Stomach (tissue), 9 donors: ENCODE data around the gene SLC37A1. TPM values are rescaled to one million over a fixed set of nuclear protein-coding genes. Genes with fewer than 3 reads are reported as not detected.

Experiments used
- DNase-seq, 2 donors: peaks; one replicate each; pipeline versions ENCODE4 v3.0.0 to v3.0.0-alpha.2; 2013 to 2019
- H3K27ac ChIP-seq, 5 donors: fragments of 200-600 bp in 4 of 5; sonication (generic) in 4 of 5; one replicate each; pipeline ENCODE4 v1.5.1; 2013 to 2019; ENCODE audit warnings: mild to moderate bottlenecking in 1 of 5, moderate library complexity in 1 of 5
- H3K27me3 ChIP-seq, 3 donors: fragments of 200-600 bp; sonication (generic); one replicate each; pipeline ENCODE4 v1.5.1; 2017 to 2019; ENCODE audit warnings: mixed run types in 1 of 3
- H3K36me3 ChIP-seq, 4 donors: fragments of 200-600 bp; sonication (generic); 1 replicate in 3 of 4; 2 replicates in 1 of 4; pipeline ENCODE4 v1.5.1; 2016 to 2019
- H3K4me1 ChIP-seq, 4 donors: fragments of 200-600 bp; sonication (generic); one replicate each; pipeline ENCODE4 v1.5.1; 2016 to 2019
- H3K4me3 ChIP-seq, 4 donors: fragments of 200-600 bp; sonication (generic) in 3 of 4; one replicate each; pipeline ENCODE4 v1.5.1; 2016 to 2019; ENCODE audit warnings: mild to moderate bottlenecking in 1 of 4
- H3K9me3 ChIP-seq, 4 donors: fragments of 200-600 bp; sonication (generic); one replicate each; pipeline ENCODE4 v1.5.1; 2016 to 2019
- EP300 ChIP-seq: sonication (generic); formaldehyde crosslinking; IDR thresholded peaks from one replicate; pipeline ENCODE4 v1.6.1; 2017; ENCODE audit warnings: antibody characterized with exemption
- POLR2A ChIP-seq, 4 donors: fragments of 450-650 bp; IDR thresholded peaks; one replicate each; pipeline ENCODE4 v1.6.1; 2016; ENCODE audit warnings: antibody characterized with exemption in 4 of 4, control low read depth in 2 of 4, mild to moderate bottlenecking in 1 of 4, moderate library complexity in 1 of 4
- POLR2AphosphoS5 ChIP-seq, 3 donors: sonication (generic); formaldehyde crosslinking; IDR thresholded peaks; one replicate each; pipeline ENCODE4 v1.6.1; 2016; ENCODE audit warnings: antibody characterized with exemption in 3 of 3
- WGBS, 5 donors: extraction: QIAGEN DNeasy Blood & Tissue Kit in 3 of 5; methylation state at CpG; one replicate each; pipeline versions ENCODE4 v1.1.5 to v1.1.7; 2013 to 2018; 5-methylcytosine and 5-hydroxymethylcytosine counted together
- intact Hi-C: fragments of 100-400 bp; cut with DNase I; formaldehyde crosslinking; loops from one replicate; pipeline ENCODE4 v1.15.1; 2023; ENCODE audit warnings: low total_unique reads
- polyA plus RNA-seq, 3 donors: library from polyadenylated mRNA; stranded (reverse); fragments of 200-250 nt; gene quantifications; one replicate each; pipeline ENCODE4 v1.2.3, GENCODE V29; 2013
- total RNA-seq, 5 donors: library from RNA; depleted of rRNA; stranded (reverse); fragments of >200 nt; gene quantifications; one replicate each; pipeline versions ENCODE4 v1.1.0 to v1.2.3, GENCODE V29; 2014 to 2016
- TF ChIP-seq, protein P1 (sequence below), 7 experiments: fragments of 450-650 bp in 4 of 7; fragments of 200-600 bp in 3 of 7; sonication (generic) in 3 of 7; IDR thresholded peaks; one replicate each; pipeline ENCODE4 v1.5.1; 2016 to 2019; ENCODE audit warnings: antibody characterized with exemption in 7 of 7, control low read depth in 2 of 7, mild to moderate bottlenecking in 1 of 7
- donor health status: healthy with polysubstance abuse.
- donor health status: Bipolar disorder and iron deficiency.
- donor health status: healthy.

The SLC37A1 gene
- total and polyA plus RNA-seq, 8 donors = 9.8 to 72.9 (median 18.1) TPM

GRCh38 chr21:42576639-42577038, 63.0 kb downstream of the SLC37A1 start:
- Histone ChIP-seq H3K27ac (no peak overlapping the region), H3K9me3 (peaks cover 0 to 9% (median 4%) of the 10 kb centered on the region in 4 donors), H3K4me3 (no peak overlapping the region), H3K36me3 (peaks cover 4 to 88% (median 76%) of the 10 kb centered on the region in 4 donors), H3K27me3 (no peaks in the 10 kb centered on the region), H3K4me1 (peaks cover 0 to 4% (median 0%) of the 10 kb centered on the region in 4 donors)
- TF ChIP-seq POLR2AphosphoS5 (IDR thresholded peaks at IDR 0.05) (no peak), EP300 (no peak), POLR2A (IDR thresholded peaks at IDR 0.05) (no peak)
- TF ChIP-seq, protein P1, sequence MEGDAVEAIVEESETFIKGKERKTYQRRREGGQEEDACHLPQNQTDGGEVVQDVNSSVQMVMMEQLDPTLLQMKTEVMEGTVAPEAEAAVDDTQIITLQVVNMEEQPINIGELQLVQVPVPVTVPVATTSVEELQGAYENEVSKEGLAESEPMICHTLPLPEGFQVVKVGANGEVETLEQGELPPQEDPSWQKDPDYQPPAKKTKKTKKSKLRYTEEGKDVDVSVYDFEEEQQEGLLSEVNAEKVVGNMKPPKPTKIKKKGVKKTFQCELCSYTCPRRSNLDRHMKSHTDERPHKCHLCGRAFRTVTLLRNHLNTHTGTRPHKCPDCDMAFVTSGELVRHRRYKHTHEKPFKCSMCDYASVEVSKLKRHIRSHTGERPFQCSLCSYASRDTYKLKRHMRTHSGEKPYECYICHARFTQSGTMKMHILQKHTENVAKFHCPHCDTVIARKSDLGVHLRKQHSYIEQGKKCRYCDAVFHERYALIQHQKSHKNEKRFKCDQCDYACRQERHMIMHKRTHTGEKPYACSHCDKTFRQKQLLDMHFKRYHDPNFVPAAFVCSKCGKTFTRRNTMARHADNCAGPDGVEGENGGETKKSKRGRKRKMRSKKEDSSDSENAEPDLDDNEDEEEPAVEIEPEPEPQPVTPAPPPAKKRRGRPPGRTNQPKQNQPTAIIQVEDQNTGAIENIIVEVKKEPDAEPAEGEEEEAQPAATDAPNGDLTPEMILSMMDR (IDR thresholded peaks at IDR 0.05) = no peak
- intact Hi-C loops = no loop called here
- WGBS, 5 donors = 94 to 97% (median 96%) methylated on average over 1 of the region's 1 CpG
- no peak for DNase-seq

GRCh38 chr21:42578034-42578433, 64.4 kb downstream of the SLC37A1 start:
- DNase-seq = no peak
- Histone ChIP-seq H3K4me1 (peaks cover 0 to 4% (median 0%) of the 10 kb centered on the region in 4 donors), H3K27me3 (no peaks in the 10 kb centered on the region), H3K9me3 (peaks cover 0 to 9% (median 4%) of the 10 kb centered on the region in 4 donors), H3K4me3 (no peak overlapping the region), H3K36me3 (peaks cover 4 to 74% (median 63%) of the 10 kb centered on the region in 4 donors), H3K27ac (no peak overlapping the region)
- TF ChIP-seq, protein P1 (IDR thresholded peaks at IDR 0.05) = no peak
- TF ChIP-seq POLR2AphosphoS5 (IDR thresholded peaks at IDR 0.05) = no peak
- TF ChIP-seq POLR2A (IDR thresholded peaks at IDR 0.05) = no peak
- no peak for TF ChIP-seq EP300
- WGBS, 5 donors = 88 to 94% (median 91%) methylated on average over 9 of the region's 9 CpGs
- intact Hi-C loops = no loop called here

DNA sequence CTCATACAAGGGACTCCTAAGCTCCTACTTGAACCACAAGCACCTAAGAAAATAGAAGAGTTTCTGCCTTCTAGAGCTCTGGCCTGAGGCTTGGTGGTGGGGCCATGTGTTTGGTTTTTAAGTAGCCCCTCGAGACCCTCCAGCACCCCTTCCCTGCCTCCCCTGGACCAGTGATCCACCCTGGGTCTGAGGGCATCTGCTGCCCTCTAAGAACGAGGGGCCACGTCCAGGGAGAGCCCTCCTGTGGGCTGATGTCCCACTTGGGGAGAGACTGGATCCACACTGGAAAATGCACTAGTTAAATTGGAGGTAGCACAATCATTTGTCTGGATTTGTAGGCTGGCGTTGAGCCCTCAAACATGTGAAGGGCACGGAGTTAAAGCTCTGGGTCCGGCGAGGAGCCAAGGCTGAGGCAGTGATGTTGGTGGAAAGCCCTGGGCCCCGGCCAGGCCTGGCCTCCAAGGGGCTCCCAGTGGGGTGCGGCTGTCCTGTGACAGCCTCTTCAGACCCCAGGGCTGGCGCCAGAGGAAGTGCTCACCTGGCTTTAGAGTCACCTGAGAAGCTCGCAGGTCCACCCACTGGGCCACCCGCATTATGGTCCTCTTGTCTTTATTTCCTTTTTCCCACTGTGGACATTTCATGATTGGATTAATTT, 65.2 kb downstream of the SLC37A1 start:
- no peak for DNase-seq
- Histone ChIP-seq H3K27ac (no peak overlapping the region), H3K4me3 (no peak overlapping the region), H3K27me3 (no peaks in the 10 kb centered on the region), H3K4me1 (peaks cover 0 to 4% (median 0%) of the 10 kb centered on the region in 4 donors), H3K36me3 (peaks cover 4 to 65% (median 55%) of the 10 kb centered on the region in 4 donors), H3K9me3 (peaks cover 0 to 9% (median 4%) of the 10 kb centered on the region in 4 donors)
- TF ChIP-seq POLR2AphosphoS5 (IDR thresholded peaks at IDR 0.05) (no peak), EP300 (no peak), POLR2A (IDR thresholded peaks at IDR 0.05) (no peak)
- TF ChIP-seq, protein P1 (IDR thresholded peaks at IDR 0.05) = no peak
- 78 to 83% (median 80%) methylated on average over 11 to 12 of the region's 12 CpGs for WGBS, 5 donors
- intact Hi-C loops = no loop called here

DNA sequence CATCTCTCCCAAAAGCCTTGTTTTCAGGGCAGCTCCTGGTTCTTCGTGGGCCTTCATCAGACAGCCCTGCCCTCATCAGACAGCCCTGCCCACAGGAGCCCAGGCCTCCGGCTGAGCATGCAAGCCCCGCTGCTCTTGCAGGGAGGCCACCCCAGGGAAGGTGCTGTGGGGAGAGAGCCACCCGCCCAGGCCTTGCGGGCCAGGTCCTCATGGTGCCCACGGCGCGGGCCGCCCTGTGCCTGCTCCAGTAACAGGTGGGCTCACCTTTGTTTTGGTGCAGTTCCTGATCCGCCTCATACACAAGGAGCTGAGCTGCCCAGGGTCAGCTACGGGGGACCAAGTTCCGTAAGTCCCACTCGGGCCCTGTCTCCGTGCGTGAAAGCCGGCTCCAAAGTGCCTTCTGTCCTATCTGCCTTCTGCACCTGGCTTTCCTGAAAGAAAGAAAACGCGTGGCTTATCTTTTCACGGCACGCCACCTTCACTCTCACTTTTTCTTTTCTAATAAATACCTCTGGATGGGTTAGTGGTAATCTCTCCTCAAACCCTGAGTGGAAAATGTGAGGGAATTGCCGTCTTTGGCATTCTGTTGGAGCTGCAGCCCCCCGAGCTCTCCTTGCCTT, 65.9 kb downstream of the SLC37A1 start:
- intact Hi-C loops = no loop called here
- peaks cover 0 to 9% (median 4%) of the 10 kb centered on the region in 4 donors for H3K9me3 ChIP-seq
- no peak overlapping the region for H3K4me3 ChIP-seq
- H3K27ac ChIP-seq = no peak overlapping the region
- peaks cover 0 to 4% (median 0%) of the 10 kb centered on the region in 4 donors for H3K4me1 ChIP-seq
- no peak for DNase-seq
- peaks cover 4 to 60% (median 49%) of the 10 kb centered on the region in 4 donors for H3K36me3 ChIP-seq
- no peak for TF ChIP-seq POLR2AphosphoS5 (IDR thresholded peaks at IDR 0.05)
- no peaks in the 10 kb centered on the region for H3K27me3 ChIP-seq
- WGBS, 5 donors = 87 to 91% (median 90%) methylated on average over 15 to 22 of the region's 22 CpGs
